GM12864 (cell line): ENCODE measurements around the gene GSTA2.

Experiments used
- DNase-seq: peaks from one replicate; pipeline ENCODE4 v3.0.0-alpha.2; 2011; ENCODE audit warnings: low read depth
- H3K4me3 ChIP-seq: 2 replicates; pipeline ENCODE4 v1.5.1; 2011; ENCODE audit warnings: mild to moderate bottlenecking, low read depth, low read length, control low read depth
- TF ChIP-seq, protein P1 (sequence below): IDR thresholded peaks from 2 replicates; pipeline ENCODE4 v1.5.1; 2011; ENCODE audit warnings: low read depth, mild to moderate bottlenecking, moderate library complexity, low read length, control low read depth, inconsistent platforms; ENCODE audit errors: missing control alignments

Gene GSTA2

DNA sequence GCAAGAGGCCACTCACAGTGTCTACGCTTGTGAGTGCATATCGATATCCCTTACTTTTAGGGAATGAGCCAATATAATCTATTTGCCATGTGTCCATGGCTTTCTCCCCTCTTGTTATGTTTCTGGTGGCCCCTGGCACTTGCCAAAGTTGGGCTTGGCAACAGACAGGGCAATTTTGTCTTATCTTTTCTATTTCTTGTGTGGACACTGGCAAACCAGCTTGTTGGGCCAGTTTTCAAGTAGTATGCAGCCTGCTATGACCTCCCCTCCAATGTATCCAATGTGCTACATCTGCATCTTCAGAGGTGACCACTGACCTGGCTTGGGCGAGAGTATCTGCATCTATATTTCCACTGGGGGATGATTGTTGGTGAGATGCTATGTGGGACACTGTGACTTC, 29.2 kb downstream of the GSTA2 start:
- TF ChIP-seq, protein P1, sequence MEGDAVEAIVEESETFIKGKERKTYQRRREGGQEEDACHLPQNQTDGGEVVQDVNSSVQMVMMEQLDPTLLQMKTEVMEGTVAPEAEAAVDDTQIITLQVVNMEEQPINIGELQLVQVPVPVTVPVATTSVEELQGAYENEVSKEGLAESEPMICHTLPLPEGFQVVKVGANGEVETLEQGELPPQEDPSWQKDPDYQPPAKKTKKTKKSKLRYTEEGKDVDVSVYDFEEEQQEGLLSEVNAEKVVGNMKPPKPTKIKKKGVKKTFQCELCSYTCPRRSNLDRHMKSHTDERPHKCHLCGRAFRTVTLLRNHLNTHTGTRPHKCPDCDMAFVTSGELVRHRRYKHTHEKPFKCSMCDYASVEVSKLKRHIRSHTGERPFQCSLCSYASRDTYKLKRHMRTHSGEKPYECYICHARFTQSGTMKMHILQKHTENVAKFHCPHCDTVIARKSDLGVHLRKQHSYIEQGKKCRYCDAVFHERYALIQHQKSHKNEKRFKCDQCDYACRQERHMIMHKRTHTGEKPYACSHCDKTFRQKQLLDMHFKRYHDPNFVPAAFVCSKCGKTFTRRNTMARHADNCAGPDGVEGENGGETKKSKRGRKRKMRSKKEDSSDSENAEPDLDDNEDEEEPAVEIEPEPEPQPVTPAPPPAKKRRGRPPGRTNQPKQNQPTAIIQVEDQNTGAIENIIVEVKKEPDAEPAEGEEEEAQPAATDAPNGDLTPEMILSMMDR, result no peak
- no peak for DNase-seq
- no peak overlapping the region for H3K4me3 ChIP-seq

DNA sequence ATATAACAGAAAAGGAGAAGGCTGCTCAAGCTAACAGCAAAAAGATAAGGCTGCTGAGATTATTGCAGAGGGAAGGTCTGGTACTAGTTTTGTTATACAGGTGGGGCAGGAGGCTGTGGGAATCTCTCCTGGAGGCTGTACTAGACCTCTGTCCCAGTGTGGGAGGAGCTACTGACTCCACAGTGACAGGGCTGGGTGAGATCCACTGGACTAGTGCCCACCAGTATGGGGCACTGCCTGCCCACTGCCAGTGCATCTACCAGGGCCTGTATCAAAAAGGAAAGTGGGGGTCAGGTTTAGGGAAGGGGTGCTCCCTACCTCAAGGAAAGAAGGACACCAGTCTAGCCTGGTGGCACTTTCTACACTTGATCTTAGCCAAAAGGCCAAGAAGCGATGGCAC, 30.1 kb downstream of the GSTA2 start:
- TF ChIP-seq, protein P1, result no peak
- no peak for DNase-seq
- no peak overlapping the region for H3K4me3 ChIP-seq

DNA sequence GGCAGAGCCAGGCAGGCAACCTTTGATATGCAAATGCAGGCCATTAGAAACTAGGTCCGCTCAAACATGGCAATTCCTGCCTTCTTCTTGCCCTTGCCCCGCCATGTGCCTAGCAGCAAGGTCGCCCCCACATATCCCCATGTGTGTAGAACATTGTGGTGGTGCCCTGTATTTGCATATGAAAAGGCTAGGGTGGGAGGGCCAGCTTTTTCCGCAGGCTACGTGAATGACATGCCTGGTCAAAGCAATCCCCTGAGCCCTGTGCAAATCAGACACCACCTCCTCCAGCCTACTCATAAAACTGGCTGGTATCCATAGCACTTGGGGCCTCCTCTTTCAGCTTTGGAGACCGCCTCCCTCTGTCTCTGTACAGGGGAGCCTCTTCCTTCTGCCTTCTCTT, 31.6 kb downstream of the GSTA2 start:
- TF ChIP-seq, protein P1, result no peak
- DNase-seq, result no peak
- no peak overlapping the region for H3K4me3 ChIP-seq

DNA sequence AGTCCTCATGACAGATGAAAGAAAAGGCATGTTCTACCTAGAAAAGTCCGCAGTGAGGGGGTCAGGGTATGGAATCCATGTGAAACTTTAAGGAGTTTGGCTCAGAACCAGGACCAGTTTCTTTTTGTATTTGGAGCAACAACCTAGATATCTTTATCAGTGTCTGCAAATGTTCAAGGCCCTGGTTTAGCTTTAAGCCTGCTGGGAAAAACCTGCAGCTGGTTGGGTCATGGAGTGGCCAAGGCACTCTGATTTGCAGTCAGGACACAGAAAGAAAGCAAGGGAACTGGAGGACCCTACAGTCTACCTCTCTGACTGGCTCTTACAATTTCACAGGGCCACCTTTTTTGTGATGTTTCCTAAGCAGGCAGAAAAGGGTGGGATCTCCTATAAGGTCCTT, 33.7 kb downstream of the GSTA2 start:
- TF ChIP-seq, protein P1, result no peak
- no peak for DNase-seq
- no peak overlapping the region for H3K4me3 ChIP-seq

DNA sequence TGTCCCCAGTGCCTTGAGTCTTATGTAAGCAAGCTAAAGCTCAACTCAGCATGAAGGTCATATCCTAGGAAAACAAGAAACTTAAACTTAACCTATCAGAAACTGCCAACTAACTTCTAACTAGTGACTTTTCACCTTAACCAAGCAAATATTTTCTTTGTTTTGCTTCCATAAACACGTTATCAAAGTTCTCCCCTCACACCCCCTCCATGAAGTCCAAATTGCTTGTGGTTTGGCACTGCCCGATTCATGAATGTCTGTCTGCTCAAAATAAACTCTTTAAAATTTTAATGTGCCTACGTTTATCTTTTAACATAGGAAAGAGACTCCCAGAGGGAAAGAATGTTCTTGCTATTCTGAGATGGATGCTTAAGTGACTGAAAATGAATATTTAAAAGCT, 34.9 kb downstream of the GSTA2 start:
- no peak overlapping the region for H3K4me3 ChIP-seq
- TF ChIP-seq, protein P1, result no peak
- no peak for DNase-seq

DNA sequence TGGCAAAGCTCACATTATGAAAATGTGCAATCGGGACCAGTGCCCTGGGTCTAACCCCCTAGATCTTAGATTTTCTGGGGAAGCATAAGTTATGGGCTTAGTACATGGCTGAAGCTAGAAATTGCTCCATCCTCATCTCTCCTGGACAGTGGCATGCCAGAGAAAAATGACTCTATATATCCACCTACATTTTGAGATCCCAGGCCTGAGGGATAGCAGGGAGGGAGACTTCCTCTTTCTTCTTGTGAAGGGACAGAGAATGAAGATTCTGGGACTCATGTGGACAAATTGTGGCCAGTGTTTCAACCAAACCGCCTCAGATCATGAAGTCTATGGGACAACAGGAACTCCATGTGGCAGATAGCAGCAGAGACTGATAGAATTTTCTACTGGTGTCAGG, 35.4 kb downstream of the GSTA2 start:
- TF ChIP-seq, protein P1, result no peak
- H3K4me3 ChIP-seq, result no peak overlapping the region
- DNase-seq, result no peak

DNA sequence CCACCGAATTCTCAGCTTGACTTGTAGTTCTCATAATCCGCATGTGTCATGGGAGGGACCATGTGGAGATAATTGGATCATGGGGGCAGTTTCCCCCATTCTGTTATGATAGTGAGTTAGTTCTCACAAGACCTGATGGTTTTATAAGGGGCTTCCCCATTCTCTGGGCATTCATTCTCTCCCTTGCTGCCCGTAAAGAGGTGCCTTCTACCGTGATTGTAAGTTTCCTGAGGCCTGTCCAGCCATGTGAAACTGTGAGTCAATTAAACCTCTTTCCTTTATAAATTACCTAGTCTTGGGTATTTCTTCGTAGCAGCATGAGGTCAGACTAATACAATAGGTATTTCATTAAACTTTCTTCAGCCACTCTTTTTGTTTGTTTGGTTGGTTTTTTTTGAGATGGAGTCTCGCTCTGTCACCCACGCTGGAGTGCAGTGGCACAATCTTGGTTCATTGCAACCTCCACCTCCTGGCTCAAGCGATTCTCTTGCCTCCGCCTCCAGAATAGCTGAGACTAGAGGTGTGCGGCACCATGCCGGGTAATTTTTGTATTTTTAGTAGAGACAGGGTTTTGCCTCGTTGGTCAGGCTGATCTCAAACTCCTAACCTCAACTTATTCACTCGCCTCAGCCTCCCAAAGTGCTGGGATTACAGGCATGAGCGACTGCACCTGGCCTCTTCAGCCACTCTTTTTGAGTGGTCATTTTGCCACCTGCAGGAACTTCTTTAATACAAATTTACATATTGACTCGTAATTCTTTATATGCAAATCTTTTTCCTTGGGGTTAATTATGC, 36.3 kb downstream of the GSTA2 start:
- no peak overlapping the region for H3K4me3 ChIP-seq
- TF ChIP-seq, protein P1, result no peak
- DNase-seq, result no peak
